T-helper 1 cell (primary cell): ENCODE measurements around the gene DOCK10.

Source experiments
- DNase-seq, 5 donors: peaks; one replicate each; pipeline ENCODE4 v3.0.0-alpha.2; 2012 to 2020

The DOCK10 gene

GRCh38 chr2:225041207-225041850 lies 939 bp downstream of the DOCK10 start:
- DNase-seq: peak; percentile 42 to 83 (median 51)

GRCh38 chr2:225040856-225041206 lies 1.4 kb downstream of the DOCK10 start:
- peak in 2 of 5 donors; percentile 21 to 64 for DNase-seq

- no peak for DNase-seq
Observed at GRCh38 chr2:225040142-225040541, 2.1 kb downstream of the DOCK10 start.

GRCh38 chr2:225038231-225038523 lies 4.1 kb downstream of the DOCK10 start:
- DNase-seq: no peak

GRCh38 chr2:225037415-225038230 lies 4.6 kb downstream of the DOCK10 start:
- peak in 1 of 5 donors; percentile 59 for DNase-seq

GRCh38 chr2:225036431-225036830 lies 5.8 kb downstream of the DOCK10 start:
- DNase-seq: no peak

- no peak for DNase-seq
Observed at GRCh38 chr2:225033440-225034318, 8.6 kb downstream of the DOCK10 start.

GRCh38 chr2:225032246-225032645 lies 10.0 kb downstream of the DOCK10 start:
- no peak for DNase-seq

GRCh38 chr2:225031599-225031998 lies 10.7 kb downstream of the DOCK10 start:
- no peak for DNase-seq

GRCh38 chr2:225030893-225031292 lies 11.4 kb downstream of the DOCK10 start:
- DNase-seq: no peak

GRCh38 chr2:225030203-225030602 lies 12.1 kb downstream of the DOCK10 start:
- no peak for DNase-seq

- DNase-seq: no peak
Observed at GRCh38 chr2:225028572-225028971, 13.7 kb downstream of the DOCK10 start.

GRCh38 chr2:225027061-225027762 lies 15.1 kb downstream of the DOCK10 start:
- no peak for DNase-seq

- DNase-seq: peak in 1 of 5 donors; percentile 43
Observed at GRCh38 chr2:225025917-225026571, 16.2 kb downstream of the DOCK10 start.

- no peak for DNase-seq
Observed at GRCh38 chr2:225022188-225022587, 20.1 kb downstream of the DOCK10 start.

- DNase-seq: no peak
Observed at GRCh38 chr2:225020168-225020849, 22.0 kb downstream of the DOCK10 start.

- DNase-seq: no peak
Observed at GRCh38 chr2:225019105-225019504, 23.2 kb downstream of the DOCK10 start.

GRCh38 chr2:225017713-225018112 lies 24.6 kb downstream of the DOCK10 start:
- no peak for DNase-seq

- no peak for DNase-seq
Observed at GRCh38 chr2:225017098-225017685, 25.1 kb downstream of the DOCK10 start.

GRCh38 chr2:225013425-225014365 lies 28.6 kb downstream of the DOCK10 start:
- DNase-seq: no peak
